ENCODE results near the gene PRAMEF13.
"Not testable (repeated sequence)": the region's sequence is repeated elsewhere in the genome, so short reads cannot be mapped to it uniquely, and the experiment has no call there.

- TF ChIP-seq, protein P1, sequence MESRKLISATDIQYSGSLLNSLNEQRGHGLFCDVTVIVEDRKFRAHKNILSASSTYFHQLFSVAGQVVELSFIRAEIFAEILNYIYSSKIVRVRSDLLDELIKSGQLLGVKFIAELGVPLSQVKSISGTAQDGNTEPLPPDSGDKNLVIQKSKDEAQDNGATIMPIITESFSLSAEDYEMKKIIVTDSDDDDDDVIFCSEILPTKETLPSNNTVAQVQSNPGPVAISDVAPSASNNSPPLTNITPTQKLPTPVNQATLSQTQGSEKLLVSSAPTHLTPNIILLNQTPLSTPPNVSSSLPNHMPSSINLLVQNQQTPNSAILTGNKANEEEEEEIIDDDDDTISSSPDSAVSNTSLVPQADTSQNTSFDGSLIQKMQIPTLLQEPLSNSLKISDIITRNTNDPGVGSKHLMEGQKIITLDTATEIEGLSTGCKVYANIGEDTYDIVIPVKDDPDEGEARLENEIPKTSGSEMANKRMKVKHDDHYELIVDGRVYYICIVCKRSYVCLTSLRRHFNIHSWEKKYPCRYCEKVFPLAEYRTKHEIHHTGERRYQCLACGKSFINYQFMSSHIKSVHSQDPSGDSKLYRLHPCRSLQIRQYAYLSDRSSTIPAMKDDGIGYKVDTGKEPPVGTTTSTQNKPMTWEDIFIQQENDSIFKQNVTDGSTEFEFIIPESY (IDR thresholded peaks at IDR 0.05) = not testable (repeated sequence)
- not testable (repeated sequence) for TF ChIP-seq CTCF (IDR thresholded peaks at IDR 0.05; ENCODE audit: low read depth, low read length, missing input control)
Measured at GRCh38 chr1:13225675-13226204, 24.5 kb upstream of the PRAMEF13 start, which contains the start of gene PRAMEF18.
